Psoas muscle (tissue), 8 donors: Measurements from ENCODE around the gene RPP40. TPM values are rescaled to one million over a fixed set of nuclear protein-coding genes. Genes with fewer than 3 reads are reported as not detected.

ENCODE experiments used
- ATAC-seq, 4 donors: fragments of 200-7000 bp; cut with Tn5 transposase; one replicate each; pipeline ENCODE4 v1.9.1; 2020; ENCODE audit warnings: moderate library complexity in 3 of 4, mild to moderate bottlenecking in 2 of 4
- DNase-seq, 2 donors: peaks; one replicate each; pipeline ENCODE4 v3.0.0-alpha.2; 2020
- H3K27ac ChIP-seq: fragments of 200-600 bp; one replicate; pipeline ENCODE4 v1.8.0; 2022
- H3K27me3 ChIP-seq, 3 donors: fragments of 200-600 bp in 1 of 3; one replicate each; pipeline versions ENCODE4 v1.6.1 to v1.8.0; 2013 to 2022; ENCODE audit warnings: low read length in 2 of 3, mild to moderate bottlenecking in 2 of 3, moderate library complexity in 1 of 3; ENCODE audit not compliant: insufficient read depth in 3 of 3
- H3K36me3 ChIP-seq, 2 donors: fragments of 200-600 bp in 1 of 2; one replicate each; pipeline versions ENCODE4 v1.6.1 to v1.8.0; 2013 to 2022; ENCODE audit warnings: low read depth in 1 of 2, mild to moderate bottlenecking in 1 of 2, moderate library complexity in 1 of 2; ENCODE audit not compliant: insufficient read depth in 1 of 2
- H3K4me1 ChIP-seq: fragments of 200-600 bp; one replicate; pipeline ENCODE4 v1.8.0; 2022
- H3K4me3 ChIP-seq: fragments of 200-600 bp; one replicate; pipeline ENCODE4 v1.8.0; 2022; ENCODE audit warnings: mild to moderate bottlenecking
- H3K9me3 ChIP-seq: fragments of 200-600 bp; one replicate; pipeline ENCODE4 v1.8.0; 2022
- CTCF ChIP-seq: fragments of 200-600 bp; IDR thresholded peaks from one replicate; pipeline ENCODE4 v1.8.0; 2022; ENCODE audit warnings: antibody characterized with exemption
- WGBS, 3 donors: extraction: QIAGEN DNeasy Blood & Tissue Kit; methylation state at CpG; one replicate each; pipeline versions ENCODE4 v1.1.6 to v1.1.7; 2013; 5-methylcytosine and 5-hydroxymethylcytosine counted together
- intact Hi-C, 2 donors: fragments of 100-400 bp; cut with DNase I; formaldehyde crosslinking; loops; one replicate each; pipeline versions ENCODE4 v1.11.0 to v1.14.2; 2022
- polyA plus RNA-seq, 3 donors: library from polyadenylated mRNA; stranded (reverse); fragments of 200-250 nt; gene quantifications; one replicate each; pipeline ENCODE4 v1.2.3, GENCODE V29; 2013
- total RNA-seq, 4 donors: library from RNA; stranded (reverse); fragmentation: NEBNext Ultra II Directional in 2 of 4; extraction: Animal tissue kit (Norgen Biotek cat#: 25700) in 2 of 4; gene quantifications; one replicate each; pipeline versions ENCODE4 v1.2.1 to v1.2.4, GENCODE V29; 2021 to 2023
- donor health status: healthy with polysubstance abuse.
- donor health status: DM: no; HTN: no; CAD: no; lungs with moderate emphysema.
- donor health status: Bipolar disorder and iron deficiency.
- donor health status: healthy.
- donor health status: DM: yes; HTN: yes; CAD: no.
- donor health status: DM: no; HTN: no; CAD: no.
- donor health status: DM: no; HTN: no; CAD: no.
- donor health status: DM: yes; HTN: yes; CAD: no.

Gene RPP40
- total and polyA plus RNA-seq, 7 donors = 4.2 to 34.5 (median 9.3) TPM

GRCh38 chr6:4946521-4946920 is 57.3 kb downstream of the RPP40 start:
- no peak overlapping the region for H3K27ac ChIP-seq
- DNase-seq (no peak), ATAC-seq (no peak)
- H3K4me3 ChIP-seq = no peak overlapping the region
- H3K27me3 ChIP-seq = no peaks in the 10 kb centered on the region
- 89 to 97% (median 95%) methylated on average over 11 of the region's 11 CpGs for WGBS, 3 donors
- intact Hi-C loops = no loop called here
- no peaks in the 10 kb centered on the region for H3K9me3 ChIP-seq
- no peak for TF ChIP-seq CTCF
- H3K36me3 ChIP-seq = peaks cover 0 to 18% of the 10 kb centered on the region in 2 donors
- H3K4me1 ChIP-seq = peaks cover 16% of the 10 kb centered on the region

Other genes with a start within 250 kb of the RPP40 start
- gene CDYL, start 227.6 kb downstream of the RPP40 start, total RNA-seq = 10 to 100 TPM; 19.9 to 30.0 (median 25.1) TPM
- gene CDYL, start 227.6 kb downstream of the RPP40 start, polyA plus RNA-seq = 10 to 100 TPM in 2 of 3 donors, 1 to 10 TPM in 1; 10.0 to 19.5 (median 10.6) TPM
- under 1 TPM; 0.10 to 0.50 (median 0.33) TPM for gene PPP1R3G, start 81.3 kb upstream of the RPP40 start, total RNA-seq
- under 1 TPM; 0.06 to 0.13 (median 0.09) TPM for gene PPP1R3G, start 81.3 kb upstream of the RPP40 start, polyA plus RNA-seq